HAP-1 (cell line): ENCODE measurements around the gene TKTL1.
"Not testable (repeated sequence)": the region's sequence is repeated elsewhere in the genome, so short reads cannot be mapped to it uniquely, and the experiment has no call there.

Experiments used
- DNase-seq, 2 experiments: peaks; one replicate each; pipeline ENCODE4 v3.0.0-alpha.2; 2016 to 2020; ENCODE audit warnings: low spot score in 2 of 2
- H3K27me3 ChIP-seq: fragments of 250-450 bp; sonication (Bioruptor Pico); 2 replicates; pipeline ENCODE4 v1.5.1; 2020; ENCODE audit warnings: low read depth, mild to moderate bottlenecking, moderate library complexity
- H3K36me3 ChIP-seq: fragments of 250-450 bp; sonication (Bioruptor Pico); replicated peaks from 2 replicates; pipeline ENCODE4 v1.5.1; 2020; ENCODE audit warnings: mild to moderate bottlenecking
- H3K4me1 ChIP-seq: fragments of 250-450 bp; sonication (Bioruptor Pico); 2 replicates; pipeline ENCODE4 v1.5.1; 2020; ENCODE audit warnings: mild to moderate bottlenecking
- H3K4me3 ChIP-seq: fragments of 250-450 bp; sonication (Bioruptor Pico); 2 replicates; pipeline ENCODE4 v1.5.1; 2020; ENCODE audit warnings: mild to moderate bottlenecking, moderate library complexity
- H3K9me3 ChIP-seq: fragments of 250-450 bp; sonication (Bioruptor Pico); 2 replicates; pipeline ENCODE4 v1.5.1; 2020; ENCODE audit warnings: mild to moderate bottlenecking, moderate library complexity
- in situ Hi-C: fragments of 300-500 bp; cut with MboI; formaldehyde crosslinking; loops from 3 replicates; pipeline ENCODE4 v1.14.3; 2020; ENCODE audit warnings: low sequenced_read_pairs, inconsistent platforms, mixed read lengths

Gene TKTL1

GRCh38 chrX:154300816-154301215 is 5.2 kb downstream of the TKTL1 start:
- DNase-seq = no peak
- Histone ChIP-seq H3K36me3 (no peaks in the 10 kb centered on the region), H3K27me3 (no peaks in the 10 kb centered on the region), H3K4me3 (no peak overlapping the region), H3K4me1 (no peaks in the 10 kb centered on the region), H3K9me3 (no peaks in the 10 kb centered on the region)
- in situ Hi-C loops = no loop called here

- H3K27me3 ChIP-seq, H3K9me3 ChIP-seq, H3K4me3 ChIP-seq, in situ Hi-C loops, DNase-seq, H3K36me3 ChIP-seq, H3K4me1 ChIP-seq: not testable (repeated sequence)
These were observed 7.4 kb downstream of the TKTL1 start for GRCh38 chrX:154302998-154303397.

GRCh38 chrX:154303476-154303875 is 7.9 kb downstream of the TKTL1 start:
- Histone ChIP-seq H3K27me3 (no peaks in the 10 kb centered on the region), H3K36me3 (no peaks in the 10 kb centered on the region), H3K4me3 (no peak overlapping the region), H3K9me3 (no peaks in the 10 kb centered on the region), H3K4me1 (no peaks in the 10 kb centered on the region)
- no peak for DNase-seq
- in situ Hi-C loops = no loop called here

DNA sequence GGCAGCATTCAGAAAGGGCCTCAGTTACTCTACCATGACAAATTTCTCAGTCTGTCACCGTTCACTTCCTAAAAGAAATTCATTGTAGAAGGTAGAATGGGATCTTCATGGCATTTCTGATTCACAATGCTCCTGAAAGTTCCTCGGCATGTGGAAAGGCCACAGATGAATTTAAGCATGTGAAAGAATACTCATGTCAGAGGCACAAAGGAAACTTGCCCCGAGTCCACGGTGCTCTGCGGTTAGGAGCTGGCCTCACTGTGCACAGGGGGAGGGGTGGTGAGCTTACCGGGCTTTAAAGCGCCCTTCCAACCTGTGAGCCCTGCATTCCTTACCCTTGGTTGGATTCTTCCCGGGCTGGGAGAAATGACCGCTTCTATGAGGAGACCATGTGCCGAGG is 9.3 kb downstream of the TKTL1 start:
- no peaks in the 10 kb centered on the region for H3K36me3 ChIP-seq
- DNase-seq = no peak
- no peaks in the 10 kb centered on the region for H3K9me3 ChIP-seq
- in situ Hi-C loops = no loop called here
- H3K4me1 ChIP-seq = no peaks in the 10 kb centered on the region
- H3K4me3 ChIP-seq = no peak overlapping the region
- H3K27me3 ChIP-seq = no peaks in the 10 kb centered on the region

DNA sequence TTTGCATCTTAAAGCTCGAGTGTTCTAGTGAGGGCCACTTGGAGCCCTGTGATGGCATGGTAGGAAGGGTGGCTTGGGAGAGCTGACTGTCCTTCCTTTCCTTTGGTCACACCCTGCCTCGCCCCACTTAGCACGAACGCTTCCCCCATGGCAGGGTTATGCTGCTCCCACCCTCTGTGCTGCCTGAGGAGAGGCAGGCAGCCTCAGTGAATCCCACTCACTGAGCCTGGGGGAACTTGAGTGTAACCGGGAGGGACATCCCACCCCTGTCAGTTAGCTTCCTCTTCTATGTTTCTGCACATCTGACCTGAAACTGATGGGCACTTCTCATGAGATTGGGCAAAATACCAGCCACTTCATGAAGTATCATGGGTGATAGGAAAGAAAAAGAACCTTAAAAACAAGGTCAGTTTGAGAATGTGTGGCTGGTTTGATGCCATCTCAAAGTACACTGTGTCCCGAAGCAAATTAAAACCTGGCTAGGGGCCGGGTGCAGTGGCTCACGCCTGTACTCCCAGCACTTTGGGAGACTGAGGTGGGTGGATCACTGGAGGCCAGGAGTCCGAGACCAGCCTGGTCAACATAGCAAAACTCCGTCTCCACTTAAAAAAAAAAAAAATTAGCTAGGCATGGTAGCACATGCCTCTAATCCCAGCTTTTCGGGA is 10.1 kb downstream of the TKTL1 start:
- Histone ChIP-seq H3K4me1 (no peaks in the 10 kb centered on the region), H3K9me3 (no peaks in the 10 kb centered on the region), H3K4me3 (no peak overlapping the region), H3K27me3 (no peaks in the 10 kb centered on the region), H3K36me3 (no peaks in the 10 kb centered on the region)
- in situ Hi-C loops = no loop called here
- no peak for DNase-seq

- Histone ChIP-seq H3K36me3 (no peaks in the 10 kb centered on the region), H3K27me3 (no peaks in the 10 kb centered on the region), H3K4me1 (no peaks in the 10 kb centered on the region), H3K9me3 (no peaks in the 10 kb centered on the region), H3K4me3 (no peak overlapping the region)
- in situ Hi-C loops = no loop called here
- no peak for DNase-seq
These were observed 11.6 kb downstream of the TKTL1 start for GRCh38 chrX:154307202-154307601.

DNA sequence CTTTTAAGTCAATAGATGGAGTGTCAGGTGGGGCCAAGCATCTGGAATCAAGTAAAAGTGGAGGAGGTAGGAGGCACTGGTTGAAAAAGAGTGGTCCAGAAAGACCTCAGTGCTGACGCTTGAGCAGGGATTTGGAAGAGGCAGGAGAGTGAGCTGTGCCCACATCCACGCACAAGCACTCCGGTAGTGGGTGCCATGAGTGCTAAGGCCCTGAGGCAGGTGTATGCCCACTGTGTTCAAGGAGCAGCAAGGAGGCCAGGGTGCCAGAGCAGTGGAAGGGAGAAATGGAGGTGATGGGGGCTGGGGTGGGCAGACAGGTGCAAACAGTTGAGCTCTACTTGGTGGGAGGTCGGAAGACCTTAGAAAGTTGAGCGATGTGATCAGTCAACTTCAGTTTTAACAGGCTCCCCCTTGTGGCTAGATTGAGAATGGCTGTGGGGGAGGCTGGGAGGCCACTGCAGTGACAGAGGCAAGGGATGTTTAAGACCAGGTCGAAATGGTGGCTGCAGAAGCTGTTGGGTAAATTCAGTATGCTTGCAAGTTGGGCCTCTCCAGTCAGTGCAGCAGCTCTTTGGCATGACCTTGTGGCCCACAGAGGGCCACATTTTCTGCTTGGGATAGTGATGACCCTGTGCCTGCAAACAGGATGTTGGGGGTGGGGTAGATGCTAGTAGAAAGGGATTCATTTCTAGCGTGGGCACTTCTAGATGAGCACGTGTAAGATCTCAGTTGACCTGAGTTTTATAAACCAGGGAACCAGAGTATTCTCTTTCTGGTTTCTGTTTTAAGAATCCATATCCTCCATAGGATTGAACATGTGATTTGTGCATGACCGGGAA is 12.7 kb downstream of the TKTL1 start:
- H3K4me1 ChIP-seq = no peaks in the 10 kb centered on the region
- no peaks in the 10 kb centered on the region for H3K27me3 ChIP-seq
- no peaks in the 10 kb centered on the region for H3K9me3 ChIP-seq
- in situ Hi-C loops = no loop called here
- H3K4me3 ChIP-seq = no peak overlapping the region
- no peaks in the 10 kb centered on the region for H3K36me3 ChIP-seq
- DNase-seq = peak; percentile 49 to 92

DNA sequence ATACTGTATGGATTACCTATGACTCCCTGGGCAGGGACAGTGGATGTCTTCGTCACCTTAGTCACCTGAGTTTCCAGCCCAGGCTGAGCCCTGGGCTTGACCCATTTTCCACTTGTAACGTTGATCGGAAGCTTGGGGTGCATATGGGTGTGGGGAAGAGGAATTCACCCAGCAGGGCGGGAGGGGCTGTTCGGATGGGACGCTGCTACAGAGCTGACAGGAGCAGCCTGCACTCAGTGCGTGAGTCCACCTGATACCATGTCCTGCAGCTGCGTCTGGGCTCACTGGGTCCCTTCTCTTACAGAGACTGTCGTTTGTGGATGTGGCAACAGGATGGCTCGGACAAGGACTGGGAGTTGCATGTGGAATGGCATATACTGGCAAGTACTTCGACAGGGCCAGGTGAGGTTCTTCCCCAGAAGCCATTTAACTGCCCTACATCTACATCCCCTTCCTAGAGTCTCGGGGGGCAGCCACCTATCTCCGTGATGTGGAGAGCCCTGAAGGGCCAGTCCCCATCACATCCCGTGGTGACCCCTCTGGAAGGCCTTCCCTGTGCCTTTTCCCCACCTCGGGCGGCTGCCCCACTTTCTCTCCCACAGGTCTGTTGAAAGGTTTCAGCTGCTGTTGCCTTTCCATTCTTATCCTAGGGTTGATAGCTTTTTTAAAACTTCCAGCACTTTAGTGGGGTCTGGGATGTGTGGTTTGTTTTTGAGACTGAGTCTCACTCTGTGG is 13.6 kb downstream of the TKTL1 start:
- in situ Hi-C loops = no loop called here
- Histone ChIP-seq H3K36me3 (no peaks in the 10 kb centered on the region), H3K4me1 (no peaks in the 10 kb centered on the region), H3K9me3 (no peaks in the 10 kb centered on the region), H3K4me3 (no peak overlapping the region), H3K27me3 (no peaks in the 10 kb centered on the region)
- no peak for DNase-seq

GRCh38 chrX:154310616-154311536 is 15.3 kb downstream of the TKTL1 start:
- Histone ChIP-seq H3K36me3 (no peaks in the 10 kb centered on the region), H3K4me3 (no peak overlapping the region), H3K9me3 (no peaks in the 10 kb centered on the region), H3K4me1 (no peaks in the 10 kb centered on the region), H3K27me3 (no peaks in the 10 kb centered on the region)
- in situ Hi-C loops = no loop called here
- DNase-seq = no peak

GRCh38 chrX:154312116-154312515 is 16.5 kb downstream of the TKTL1 start:
- no peak overlapping the region for H3K4me3 ChIP-seq
- in situ Hi-C loops = no loop called here
- H3K9me3 ChIP-seq = no peaks in the 10 kb centered on the region

DNA sequence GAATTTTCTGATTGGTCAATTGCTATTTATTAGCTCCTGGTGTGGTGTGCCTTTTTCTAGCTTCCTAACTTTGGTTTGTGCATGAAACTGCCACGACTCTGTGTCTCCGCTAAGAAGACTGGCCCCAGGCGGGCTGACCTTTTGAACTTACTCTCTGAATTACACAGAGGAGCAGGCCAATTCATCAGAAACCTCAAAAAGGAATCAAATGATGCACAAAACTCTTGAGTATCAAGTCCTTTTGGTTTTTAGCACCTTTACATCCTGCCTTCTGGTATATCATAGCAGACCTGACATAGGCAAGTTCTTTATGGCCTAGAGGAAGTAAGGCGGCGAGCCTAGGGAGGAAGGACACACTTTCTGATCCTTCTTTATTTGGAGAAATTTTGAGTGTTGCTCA is 17.6 kb downstream of the TKTL1 start:
- H3K4me1 ChIP-seq = no peaks in the 10 kb centered on the region; the same call in 1 of the 2 replicates
- H3K27me3 ChIP-seq = no peaks in the 10 kb centered on the region
- in situ Hi-C loops = no loop called here
- no peaks in the 10 kb centered on the region for H3K9me3 ChIP-seq
- no peaks in the 10 kb centered on the region for H3K36me3 ChIP-seq
- H3K4me3 ChIP-seq = no peak overlapping the region
- DNase-seq = no peak

More at GRCh38 chrX:154312116-154312515, 16.5 kb downstream of the TKTL1 start:
- H3K27me3 ChIP-seq = no peaks in the 10 kb centered on the region
- no peak for DNase-seq
- no peaks in the 10 kb centered on the region for H3K36me3 ChIP-seq
- H3K4me1 ChIP-seq = no peaks in the 10 kb centered on the region

DNA sequence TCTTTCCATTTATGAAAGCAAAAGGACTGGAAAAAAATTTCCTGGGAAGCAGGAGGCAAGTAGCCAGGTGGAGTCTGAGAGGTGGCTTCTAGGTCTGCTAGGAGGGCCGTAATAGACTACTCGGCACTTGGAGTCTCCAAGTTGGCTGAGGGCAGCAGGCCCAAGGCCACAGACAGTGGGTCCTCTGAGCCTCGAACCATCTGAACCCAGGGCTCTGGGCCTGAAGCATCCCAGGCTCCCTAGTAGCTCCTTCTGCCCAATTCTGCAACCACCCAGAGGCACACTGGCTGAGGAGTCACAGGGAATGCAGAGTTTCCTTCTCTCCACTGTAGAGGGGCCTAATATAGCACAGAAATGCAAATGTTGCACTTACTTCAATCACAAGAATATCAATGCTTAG is 19.8 kb downstream of the TKTL1 start:
- no peaks in the 10 kb centered on the region for H3K27me3 ChIP-seq
- no peaks in the 10 kb centered on the region for H3K9me3 ChIP-seq
- no peaks in the 10 kb centered on the region for H3K36me3 ChIP-seq
- in situ Hi-C loops = no loop called here
- H3K4me3 ChIP-seq = no peak overlapping the region
- no peak for DNase-seq
- no peaks in the 10 kb centered on the region; the same call in 1 of the 2 replicates for H3K4me1 ChIP-seq

DNA sequence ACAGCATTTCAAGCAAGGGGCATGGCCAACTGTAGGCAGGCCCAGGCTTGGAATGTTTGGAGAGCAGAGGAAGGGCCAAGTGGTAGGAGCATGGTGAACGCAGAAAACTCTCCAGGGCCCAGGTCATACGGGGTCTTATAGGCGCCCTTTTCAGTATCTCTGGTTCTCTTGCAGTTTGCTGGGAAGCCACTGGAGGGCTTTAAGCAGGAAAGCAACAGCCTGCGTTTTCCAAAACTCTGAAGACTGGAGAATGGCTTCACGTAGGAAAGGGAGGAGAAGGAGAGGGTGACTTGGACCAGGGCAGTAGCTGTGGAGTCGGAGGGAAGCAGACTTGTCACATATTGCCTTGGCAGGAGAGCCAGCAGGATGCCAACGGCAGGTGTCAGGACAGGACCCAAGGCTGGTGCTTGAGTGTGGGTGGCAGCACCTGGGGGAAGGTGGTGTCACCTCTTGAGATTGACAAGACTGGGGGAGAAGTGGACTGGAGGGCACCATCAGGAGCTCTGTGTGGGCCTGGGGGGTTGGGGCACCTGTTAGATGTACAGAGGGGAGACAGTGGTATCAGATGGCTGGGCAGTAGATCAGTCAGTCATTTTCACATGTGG is 21.9 kb downstream of the TKTL1 start:
- no peak overlapping the region for H3K4me3 ChIP-seq
- no peaks in the 10 kb centered on the region for H3K9me3 ChIP-seq
- H3K36me3 ChIP-seq = no peaks in the 10 kb centered on the region
- H3K27me3 ChIP-seq = no peaks in the 10 kb centered on the region
- in situ Hi-C loops = no loop called here
- peak; percentile 50 to 79 for DNase-seq
- H3K4me1 ChIP-seq = no peaks in the 10 kb centered on the region; the same call in 1 of the 2 replicates
